HepG2 (cell line): Measurements from ENCODE around the gene RSAD1. TPM values are rescaled to one million over a fixed set of nuclear protein-coding genes. Genes with fewer than 3 reads are reported as not detected.

Experiments
- ATAC-seq: fragments of 200-7000 bp; cut with Tn5 transposase; 3 replicates; pipeline ENCODE4 v1.9.1; 2020; ENCODE audit warnings: mild to moderate bottlenecking, moderate library complexity
- BruUV-seq: library from RNA; stranded (reverse); fragments of 400-500 nt; replicated peaks from 2 replicates; lab custom pipeline; 2021; lab: Mats Ljungman, UMichigan
- CTCF ChIA-PET: fragments of 300-600 bp; formaldehyde crosslinking; extraction: SDS; loops from one replicate; lab custom pipeline; 2021; ENCODE audit warnings: low total read pairs, inconsistent platforms, low intra/inter-chr PET ratio; lab: Yijun Ruan, JAX
- POLR2A ChIA-PET: fragments of 350-600 bp; sonication (Branson Sonifier 250); formaldehyde crosslinking; loops from one replicate; lab custom pipeline; 2020; ENCODE audit warnings: antibody characterized with exemption, inconsistent platforms; lab: Yijun Ruan, JAX
- DNase-seq: peaks from one replicate; pipeline ENCODE4 v3.0.0-alpha.2; 2015; ENCODE audit warnings: low spot score
- FAIRE-seq: peaks from 3 replicates; lab custom pipeline; 2011; peaks lifted over from hg19 to GRCh38; lab: Jason Lieb, UNC
- H2AFZ ChIP-seq: one replicate; pipeline ENCODE4 v1.6.1; 2011; ENCODE audit warnings: low read length, inconsistent platforms
- H3K27ac ChIP-seq: fragments of 300-600 bp; 3 replicates; pipeline ENCODE4 v1.8.0; 2011; ENCODE audit warnings: mixed run types, mild to moderate bottlenecking, mixed read lengths, low read length, inconsistent platforms; ENCODE audit not compliant: insufficient read depth; ENCODE audit errors: extremely low read length
- H3K27me3 ChIP-seq, 2 experiments: fragments of 200-600 bp in 1 of 2; 2 replicates in 1 of 2; 3 replicates in 1 of 2; pipeline versions ENCODE4 v1.6.0 to v1.8.0; 2011; ENCODE audit warnings: low read length in 2 of 2, mild to moderate bottlenecking in 2 of 2, moderate library complexity in 2 of 2, inconsistent platforms in 1 of 2; ENCODE audit not compliant: insufficient read depth in 2 of 2, control insufficient read depth in 1 of 2
- H3K36me3 ChIP-seq, 2 experiments: fragments of 200-600 bp in 1 of 2; replicated peaks in 1 of 2; 2 replicates in 1 of 2; 3 replicates in 1 of 2; pipeline versions ENCODE4 v1.5.1 to v1.8.0; 2011; ENCODE audit warnings: low read length in 2 of 2, inconsistent platforms in 1 of 2; ENCODE audit not compliant: insufficient read depth in 2 of 2, control insufficient read depth in 1 of 2
- H3K4me1 ChIP-seq: 2 replicates; pipeline ENCODE4 v1.5.1; 2012; ENCODE audit warnings: low read length, inconsistent platforms; ENCODE audit not compliant: insufficient read depth
- H3K4me2 ChIP-seq: 2 replicates; pipeline ENCODE4 v1.6.0; 2011; ENCODE audit warnings: low read depth, low read length, inconsistent platforms
- H3K4me3 ChIP-seq, 3 experiments: fragments of 200-600 bp in 1 of 3; sonication (generic), shearing (Covaris generic) in 1 of 3; replicated peaks in 1 of 3; 2 replicates each; pipeline ENCODE4 v1.5.1; 2011 to 2016; ENCODE audit warnings: low read length in 3 of 3, inconsistent platforms in 2 of 3, low read depth in 2 of 3, mild to moderate bottlenecking in 2 of 3, control low read depth in 1 of 3, mixed read lengths in 1 of 3; ENCODE audit not compliant: insufficient read depth in 1 of 3
- H3K79me2 ChIP-seq: one replicate; pipeline ENCODE4 v1.6.1; 2011; ENCODE audit warnings: low read length, inconsistent platforms; ENCODE audit not compliant: insufficient read depth
- H3K9ac ChIP-seq: 2 replicates; pipeline ENCODE4 v1.6.0; 2011; ENCODE audit warnings: mild to moderate bottlenecking, low read depth, low read length, inconsistent platforms; ENCODE audit not compliant: insufficient read depth
- H3K9me3 ChIP-seq: 2 replicates; pipeline ENCODE4 v1.5.1; 2012; ENCODE audit warnings: mild to moderate bottlenecking, low read length
- H4K20me1 ChIP-seq: 2 replicates; pipeline ENCODE4 v1.6.0; 2011; ENCODE audit warnings: inconsistent platforms, mild to moderate bottlenecking, low read length, moderate library complexity; ENCODE audit not compliant: insufficient read depth
- FOXO4 ChIP-seq: sonication (generic); formaldehyde crosslinking; conservative IDR thresholded peaks from 2 replicates; pipeline ENCODE4 v1.8.1; 2023; ENCODE audit warnings: missing genetic modification reagents
- KMT2B ChIP-seq: IDR thresholded peaks from 2 replicates; pipeline ENCODE4 v1.6.1; 2016; ENCODE audit warnings: missing genetic modification reagents, missing compliant biosample characterization
- SAFB2 ChIP-seq: sonication (generic); formaldehyde crosslinking; IDR thresholded peaks from 2 replicates; pipeline ENCODE4 v1.5.1; 2020; ENCODE audit warnings: missing genetic modification reagents, low read depth, mild to moderate bottlenecking, borderline replicate concordance
- YEATS4 ChIP-seq: sonication (generic); formaldehyde crosslinking; IDR thresholded peaks from 2 replicates; pipeline ENCODE4 v1.4.0; 2020; ENCODE audit warnings: missing genetic modification reagents, borderline replicate concordance
- ZNF207 ChIP-seq: fragments of 450-650 bp; IDR thresholded peaks from 2 replicates; pipeline ENCODE4 v1.6.1; 2016; ENCODE audit warnings: antibody characterized with exemption, borderline replicate concordance
- ZNF260 ChIP-seq: sonication (generic); formaldehyde crosslinking; IDR thresholded peaks from 2 replicates; pipeline ENCODE4 v1.4.0; 2020; ENCODE audit warnings: missing genetic modification reagents, low read depth, mild to moderate bottlenecking, borderline replicate concordance
- ZNF589 ChIP-seq: sonication (generic); formaldehyde crosslinking; conservative IDR thresholded peaks from 2 replicates; pipeline ENCODE4 v1.8.0; 2022; ENCODE audit warnings: mild to moderate bottlenecking, moderate library complexity, missing genetic modification reagents
- ZXDC ChIP-seq: sonication (generic); formaldehyde crosslinking; IDR thresholded peaks from 2 replicates; pipeline ENCODE4 v1.5.0; 2020; ENCODE audit warnings: mild to moderate bottlenecking, missing genetic modification reagents
- WGBS: methylation state at CpG from one replicate; pipeline ENCODE4 v1.1.6; 2017; ENCODE audit warnings: low lambda C conversion rate; 5-methylcytosine and 5-hydroxymethylcytosine counted together
- in situ Hi-C: cut with HindIII; loops from 2 replicates; pipeline ENCODE4 v1.10.0; 2017; ENCODE audit warnings: low pct_unique_long_range_greater_than_20kb; ENCODE audit not compliant: extremely low pct_ligation_motif_present
- intact Hi-C: fragments of 100-400 bp; cut with micrococcal nuclease; formaldehyde crosslinking; loops from one replicate; pipeline ENCODE4 v1.10.0; 2022; ENCODE audit not compliant: unreplicated experiment
- polyA plus RNA-seq, 8 experiments: library from polyadenylated mRNA; depleted of rRNA in 3 of 8; stranded (reverse) in 7 of 8; unstranded in 1 of 8; fragments of >200 nt; fragmentation: Illumina TruSeq in 4 of 8; extraction: Trizol in 4 of 8; gene quantifications; 2 replicates each; pipeline versions ENCODE4 v1.2.1 to v1.2.3, GENCODE V29; 2011 to 2016; ENCODE audit warnings: low read depth in 4 of 8, missing spikeins in 1 of 8, mixed read lengths in 1 of 8; ENCODE audit not compliant: insufficient read depth in 1 of 8
- total RNA-seq, 5 experiments: library from RNA; depleted of rRNA; stranded (reverse); fragments of >200 nt; fragmentation: Illumina TruSeq; extraction: Trizol; gene quantifications; 2 replicates each; pipeline ENCODE4 v1.2.3, GENCODE V29; 2016; ENCODE audit warnings: low read depth in 1 of 5
- TF ChIP-seq, protein P1 (sequence below), 2 experiments: sonication (generic) in 1 of 2; formaldehyde crosslinking in 1 of 2; IDR thresholded peaks; 2 replicates each; pipeline versions ENCODE4 v1.6.1 to v1.9.0; 2014 to 2022; ENCODE audit warnings: antibody characterized with exemption in 1 of 2, borderline replicate concordance in 1 of 2, inconsistent platforms in 1 of 2, low read depth in 1 of 2, missing genetic modification reagents in 1 of 2

RSAD1 gene
- total and polyA plus RNA-seq, 2 of the 13 experiments (the other 11 are each of a cell fraction or from before 2014, with no cell fraction given), result 22.7 to 27.7 TPM

DNA sequence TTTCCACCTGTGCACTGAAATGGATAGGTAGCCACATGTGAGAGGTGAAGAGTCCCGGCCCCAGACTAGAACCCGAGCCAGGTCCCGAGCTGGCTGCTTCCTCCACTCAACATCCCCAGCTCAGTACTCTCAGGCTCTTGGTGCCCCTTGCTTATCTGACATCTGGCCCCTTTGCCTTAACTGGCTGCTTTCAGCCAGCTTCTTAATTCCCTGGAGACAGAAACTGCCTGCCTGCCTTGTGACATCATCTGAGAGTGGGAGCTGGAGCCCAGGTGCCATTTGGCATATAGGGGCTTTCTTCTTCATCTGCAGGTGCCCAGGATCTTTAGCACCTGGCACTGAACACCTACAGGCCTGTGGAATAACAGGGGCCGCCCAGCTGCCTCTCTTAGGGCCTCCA is 18.9 kb upstream of the RSAD1 start:
- 89% methylated on average over 4 of the region's 4 CpGs for WGBS
- no peak for ATAC-seq
- intact Hi-C loops, result loop anchor here (1.0 kb wide), 1 partner anchor 63 kb away; no protein-coding TSS in a partner anchor
- TF ChIP-seq ZNF589, result no peak; the same call in 1 of the 2 replicates
- no peak for TF ChIP-seq ZNF260 (CRISPR knock-in tag)
- 0 out of 2 replicates have a peak, but pooled peaks have one; percentile 12 for TF ChIP-seq SAFB2 (CRISPR knock-in tag)
- TF ChIP-seq, protein P1, sequence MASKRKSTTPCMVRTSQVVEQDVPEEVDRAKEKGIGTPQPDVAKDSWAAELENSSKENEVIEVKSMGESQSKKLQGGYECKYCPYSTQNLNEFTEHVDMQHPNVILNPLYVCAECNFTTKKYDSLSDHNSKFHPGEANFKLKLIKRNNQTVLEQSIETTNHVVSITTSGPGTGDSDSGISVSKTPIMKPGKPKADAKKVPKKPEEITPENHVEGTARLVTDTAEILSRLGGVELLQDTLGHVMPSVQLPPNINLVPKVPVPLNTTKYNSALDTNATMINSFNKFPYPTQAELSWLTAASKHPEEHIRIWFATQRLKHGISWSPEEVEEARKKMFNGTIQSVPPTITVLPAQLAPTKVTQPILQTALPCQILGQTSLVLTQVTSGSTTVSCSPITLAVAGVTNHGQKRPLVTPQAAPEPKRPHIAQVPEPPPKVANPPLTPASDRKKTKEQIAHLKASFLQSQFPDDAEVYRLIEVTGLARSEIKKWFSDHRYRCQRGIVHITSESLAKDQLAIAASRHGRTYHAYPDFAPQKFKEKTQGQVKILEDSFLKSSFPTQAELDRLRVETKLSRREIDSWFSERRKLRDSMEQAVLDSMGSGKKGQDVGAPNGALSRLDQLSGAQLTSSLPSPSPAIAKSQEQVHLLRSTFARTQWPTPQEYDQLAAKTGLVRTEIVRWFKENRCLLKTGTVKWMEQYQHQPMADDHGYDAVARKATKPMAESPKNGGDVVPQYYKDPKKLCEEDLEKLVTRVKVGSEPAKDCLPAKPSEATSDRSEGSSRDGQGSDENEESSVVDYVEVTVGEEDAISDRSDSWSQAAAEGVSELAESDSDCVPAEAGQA (IDR thresholded peaks at IDR 0.05; ENCODE audit: low read depth), result no peak
- TF ChIP-seq, protein P1 (CRISPR knock-in tag; IDR thresholded peaks at IDR 0.05; ENCODE audit: borderline replicate concordance), result no peak
- no peak for TF ChIP-seq ZNF207
- 0 out of 2 replicates have a peak, but pooled peaks have one; percentile 11 for TF ChIP-seq YEATS4 (CRISPR knock-in tag)
- 0 out of 2 replicates have a peak, but pooled peaks have one; percentile 24 for TF ChIP-seq ZXDC
- 0 out of 2 replicates have a peak, but pooled peaks have one; percentile 37 for TF ChIP-seq FOXO4
- no peak for TF ChIP-seq KMT2B (CRISPR knock-in tag)
- in situ Hi-C loops, result no loop called here
- Histone ChIP-seq H3K79me2 (no peaks in the 10 kb centered on the region), H3K27me3 (no peaks in the 10 kb centered on the region), H3K36me3 (peaks cover 10 to 20% of the 10 kb centered on the region in 2 experiments; a peak in 4 of 5 replicates), H3K9me3 (no peaks in the 10 kb centered on the region), H2AFZ (no peak overlapping the region), H4K20me1 (no peaks in the 10 kb centered on the region; the same call in 1 of the 2 replicates), H3K4me3 (no peak overlapping the region), H3K4me1 (peaks cover 24% of the 10 kb centered on the region), H3K4me2 (no peak overlapping the region), H3K9ac (no peak overlapping the region), H3K27ac (peak overlapping the region; percentile 41)
- POLR2A ChIA-PET, result interaction anchor here (0.7 to 2.8 kb wide), 9 partner anchors 9 to 98 kb away, joined by 3 to 23 read pairs (median 10); partner anchors contain the start of genes ACSF2, CHAD and LRRC59
- BruUV-seq, result no TSS peak
- no peak for DNase-seq
- FAIRE-seq, result no peak
- CTCF ChIA-PET, result no interaction called here
